ENCODE measurements around the gene RDX.
"Not testable (repeated sequence)": the region's sequence is repeated elsewhere in the genome, so short reads cannot be mapped to it uniquely, and the experiment has no call there.

The RDX gene

DNA sequence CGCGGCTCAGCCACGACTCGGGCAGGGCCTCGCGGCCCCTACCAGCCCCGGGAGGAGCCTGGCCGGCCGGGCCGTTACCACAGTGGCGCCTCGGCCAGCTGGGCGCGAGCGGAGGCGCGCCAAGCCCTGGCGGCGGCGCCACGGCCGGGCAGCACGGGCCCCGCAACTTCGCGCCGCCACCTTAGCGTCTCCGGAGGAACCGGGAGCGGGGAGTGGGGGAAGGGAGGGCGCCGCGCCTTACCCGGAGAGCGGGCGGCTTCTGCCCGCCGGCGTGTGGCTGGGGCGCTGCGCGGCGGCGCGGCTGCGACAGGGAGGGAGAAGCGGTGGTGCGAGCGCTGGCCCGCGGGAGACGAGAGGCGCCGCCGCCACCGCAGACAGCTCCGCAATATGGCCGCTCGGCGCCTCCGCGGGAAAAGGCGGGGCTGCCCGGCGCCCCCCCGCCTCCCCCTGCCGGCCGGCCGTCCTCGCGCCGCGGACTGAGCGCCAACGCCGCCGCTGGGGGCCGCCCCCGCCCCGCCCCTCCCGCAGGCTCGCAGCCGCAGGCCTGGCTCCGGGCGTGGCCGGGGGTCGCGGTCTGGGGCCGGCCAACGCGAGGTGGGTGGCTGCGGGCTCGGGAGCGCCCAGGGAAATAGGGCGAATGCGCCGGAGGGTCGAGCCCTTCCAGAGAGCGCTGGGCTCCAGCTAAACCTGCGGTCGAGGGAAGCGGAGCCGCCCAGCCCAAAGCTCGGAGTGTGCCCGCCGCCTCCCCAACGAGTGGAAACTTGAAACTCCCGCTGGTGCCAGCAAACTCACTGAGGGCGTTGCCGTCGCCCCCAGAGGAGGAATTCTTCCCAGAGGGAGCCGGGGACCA lies at the start of gene RDX:
TSS of gene RDX (minus strand) at position 389 of the 850 bp plus-strand sequence. CDS start 16,922 bp downstream, outside the sequence.
- DNase-seq (ENCODE audit: low spot score) = peak; percentile 64

GRCh38 chr11:110345743-110346142 lies 49.3 kb upstream of the RDX start:
- DNase-seq (ENCODE audit: low spot score) = no peak

GRCh38 chr11:110340436-110340835 lies 44.0 kb upstream of the RDX start:
- no peak for DNase-seq (ENCODE audit: low spot score)

GRCh38 chr11:110339456-110340250 lies 43.2 kb upstream of the RDX start:
- no peak for DNase-seq (ENCODE audit: low spot score)

DNA sequence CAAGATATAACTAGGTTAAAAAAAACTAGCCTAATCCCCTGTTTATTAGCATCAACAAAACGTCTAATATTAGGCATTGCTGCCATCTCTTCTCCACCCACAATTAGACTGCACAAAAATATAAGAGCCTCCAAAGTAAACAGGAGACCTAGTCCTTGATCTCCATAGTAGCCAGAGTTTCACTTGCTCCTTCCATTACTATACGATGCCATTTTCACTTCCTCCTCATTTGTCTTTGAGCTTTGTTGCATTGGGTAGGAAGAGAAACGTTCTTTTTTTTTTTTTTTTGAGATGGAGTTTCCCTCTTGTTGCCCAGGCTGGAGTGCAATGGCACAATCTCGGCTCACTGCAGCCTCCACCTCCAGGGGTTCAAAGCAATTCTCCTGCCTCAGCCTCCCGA lies 42.3 kb upstream of the RDX start:
- no peak for DNase-seq (ENCODE audit: low spot score)

DNA sequence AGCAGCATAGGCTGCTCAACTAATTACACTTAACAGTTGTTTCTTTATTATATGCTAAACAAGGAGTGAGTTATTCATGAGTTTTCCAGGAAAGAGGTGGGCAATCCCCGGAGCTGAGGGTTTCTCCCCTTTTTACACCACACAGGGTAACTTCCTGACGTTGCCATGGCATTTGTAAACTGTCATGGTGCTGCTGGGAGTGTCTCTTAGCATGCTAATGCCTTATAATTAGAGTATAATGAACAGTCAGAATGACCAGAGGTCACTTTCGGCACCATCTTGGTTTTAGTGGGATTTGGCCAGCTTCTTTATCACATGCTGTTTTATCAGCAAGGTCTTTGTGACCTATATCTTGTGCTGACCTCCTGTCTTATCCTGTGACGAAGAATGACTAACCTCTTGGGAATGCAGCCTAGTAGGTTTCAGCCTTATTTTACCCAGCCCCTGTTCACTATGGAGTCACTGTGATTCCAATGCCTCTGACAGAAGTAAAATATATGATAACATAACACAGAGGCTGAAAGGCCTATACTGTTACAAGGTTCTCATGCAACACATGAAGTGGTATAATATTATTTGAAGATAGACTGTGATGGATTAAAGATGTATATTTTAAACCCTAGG lies 41.3 kb upstream of the RDX start:
- no peak for DNase-seq (ENCODE audit: low spot score)

DNA sequence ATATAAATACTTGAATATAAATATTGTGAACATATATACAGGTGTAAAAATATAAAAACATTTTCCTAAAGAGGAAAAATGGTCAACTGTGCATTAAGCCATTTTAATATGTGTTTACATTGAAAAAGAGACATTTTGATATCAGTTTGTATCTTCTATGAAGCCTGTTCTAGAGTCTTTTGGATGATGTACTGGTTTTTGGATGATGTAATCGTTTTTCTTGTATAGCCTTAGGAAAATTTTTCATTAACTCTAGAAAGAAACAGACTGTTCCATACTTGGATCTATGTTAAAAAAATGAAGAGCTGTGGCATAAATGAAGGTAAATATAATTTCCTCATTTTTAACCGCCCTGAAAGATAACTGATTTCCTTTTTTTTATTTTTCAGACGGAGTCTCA lies 39.6 kb upstream of the RDX start:
- DNase-seq (ENCODE audit: low spot score) = no peak

GRCh38 chr11:110335358-110335757 lies 38.9 kb upstream of the RDX start:
- no peak for DNase-seq (ENCODE audit: low spot score)

DNA sequence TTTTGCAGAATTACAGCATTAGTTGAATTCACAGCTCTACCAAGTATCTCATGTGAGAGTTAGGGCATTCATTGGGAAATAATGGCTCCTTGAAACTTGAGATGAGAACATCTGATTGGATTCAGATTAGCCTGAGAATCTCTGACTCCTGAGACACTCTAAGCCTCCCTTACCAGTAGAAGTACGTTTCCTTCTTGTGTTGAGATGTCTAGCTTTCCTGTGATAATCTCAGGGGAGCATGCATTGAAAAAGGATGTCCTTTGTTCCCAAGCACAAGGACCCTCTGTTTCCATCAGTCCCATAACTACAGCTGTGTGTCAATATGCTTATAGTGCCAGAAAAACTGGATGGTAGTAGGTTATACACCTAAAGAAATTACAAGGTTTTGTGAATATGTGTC lies 35.2 kb upstream of the RDX start:
- peak; percentile 70 for DNase-seq (ENCODE audit: low spot score)

DNA sequence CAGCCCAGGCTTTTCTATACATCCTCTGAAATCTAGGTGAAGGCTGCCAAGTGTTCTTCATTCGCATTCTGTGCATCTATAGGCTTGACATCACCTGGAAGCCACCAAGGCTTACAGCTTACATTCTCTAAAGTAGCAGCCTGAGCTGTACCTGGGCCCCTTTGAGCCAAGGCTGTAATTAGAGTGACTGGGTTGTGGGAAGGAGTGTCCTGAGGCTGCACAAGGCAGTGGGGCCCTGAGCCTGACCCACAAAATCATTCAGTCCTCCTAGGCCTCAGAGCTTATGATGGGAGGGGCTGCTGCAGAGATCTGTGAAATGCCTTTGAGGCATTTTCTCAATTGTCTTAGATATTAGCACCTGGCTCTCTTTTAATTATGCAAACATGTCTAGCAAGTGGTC lies 33.0 kb upstream of the RDX start:
- DNase-seq (ENCODE audit: low spot score) = no peak

GRCh38 chr11:110327508-110327907 lies 31.1 kb upstream of the RDX start:
- no peak for DNase-seq (ENCODE audit: low spot score)

DNA sequence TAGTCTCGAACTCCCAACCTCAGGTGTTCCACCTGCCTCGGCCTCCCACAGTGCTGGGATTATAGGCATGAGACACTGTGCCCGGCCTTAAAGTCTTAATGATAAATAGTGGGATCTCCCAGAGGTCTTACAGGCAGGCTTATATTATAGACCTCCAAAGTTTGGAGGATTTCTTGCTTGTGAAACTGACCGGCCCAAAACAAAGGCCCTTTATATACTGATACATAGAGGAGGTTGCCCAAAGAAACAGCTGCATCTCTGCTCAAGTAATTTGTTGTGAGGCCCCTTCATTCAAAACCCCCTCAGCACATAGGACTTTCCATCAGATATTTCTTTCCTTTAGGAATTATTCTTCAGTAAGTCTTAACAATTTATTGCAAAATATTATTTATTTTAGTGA lies 27.4 kb upstream of the RDX start:
- peak; percentile 30 for DNase-seq (ENCODE audit: low spot score)

DNA sequence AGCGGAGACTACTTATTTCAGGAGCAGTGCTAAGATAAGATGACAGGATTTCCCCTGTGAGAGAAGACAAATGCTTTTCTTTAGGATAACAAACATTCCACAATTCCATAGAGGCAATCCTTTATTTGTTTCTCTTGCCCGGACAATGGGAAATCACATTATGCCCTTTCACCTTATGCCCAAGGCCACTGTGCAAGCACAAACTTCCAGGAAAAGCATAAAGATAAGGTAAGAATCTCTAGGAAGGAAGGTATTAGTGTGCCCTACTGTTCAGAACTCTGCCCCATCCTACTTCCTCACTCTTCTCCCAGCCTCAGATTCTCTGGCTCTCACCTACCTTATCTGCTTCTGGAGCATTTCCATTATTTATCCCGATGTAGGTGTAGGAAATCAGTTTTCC lies 23.1 kb upstream of the RDX start:
- no peak for DNase-seq (ENCODE audit: low spot score)

DNA sequence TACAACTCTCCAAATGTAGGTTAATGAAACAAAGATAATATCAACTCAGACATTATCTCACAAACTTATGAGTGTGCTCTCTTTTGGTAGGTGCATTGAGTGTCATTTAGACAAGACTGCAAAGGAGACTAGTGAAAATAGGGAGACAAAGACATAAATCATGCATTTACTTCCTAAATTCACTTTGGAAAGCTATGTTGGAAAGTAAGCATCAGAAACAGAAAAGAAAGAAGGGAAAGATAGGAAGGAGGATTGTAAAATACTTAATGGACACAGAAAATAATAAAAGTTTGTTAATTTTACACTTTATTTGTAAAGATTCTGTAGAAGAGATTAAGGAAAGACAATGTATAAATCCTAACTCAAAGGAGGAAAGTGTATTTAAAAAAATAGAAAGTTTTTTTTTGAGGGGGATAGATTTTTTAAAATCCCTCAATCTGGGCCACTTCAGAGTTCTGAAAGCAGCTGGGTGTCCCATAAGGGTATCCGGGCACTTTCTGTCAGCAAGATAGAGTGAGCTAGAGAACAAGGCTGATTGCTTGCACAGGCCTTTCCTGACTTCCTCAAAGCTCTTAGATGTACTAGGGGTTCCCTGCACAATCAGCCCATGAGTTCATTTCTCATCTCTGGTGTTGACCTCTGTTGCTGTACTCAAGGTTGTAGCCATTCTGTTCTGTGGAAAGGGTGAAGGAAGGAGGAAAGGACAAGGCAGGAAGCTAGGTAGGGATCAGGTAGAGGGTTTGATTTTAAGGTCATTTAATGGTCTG lies 22.4 kb upstream of the RDX start:
- DNase-seq (ENCODE audit: low spot score) = no peak

GRCh38 chr11:110317516-110317932 lies 21.1 kb upstream of the RDX start:
- DNase-seq (ENCODE audit: low spot score) = peak; percentile 83

- DNase-seq (ENCODE audit: low spot score) = no peak
These were observed 18.1 kb upstream of the RDX start for GRCh38 chr11:110314366-110315095.

DNA sequence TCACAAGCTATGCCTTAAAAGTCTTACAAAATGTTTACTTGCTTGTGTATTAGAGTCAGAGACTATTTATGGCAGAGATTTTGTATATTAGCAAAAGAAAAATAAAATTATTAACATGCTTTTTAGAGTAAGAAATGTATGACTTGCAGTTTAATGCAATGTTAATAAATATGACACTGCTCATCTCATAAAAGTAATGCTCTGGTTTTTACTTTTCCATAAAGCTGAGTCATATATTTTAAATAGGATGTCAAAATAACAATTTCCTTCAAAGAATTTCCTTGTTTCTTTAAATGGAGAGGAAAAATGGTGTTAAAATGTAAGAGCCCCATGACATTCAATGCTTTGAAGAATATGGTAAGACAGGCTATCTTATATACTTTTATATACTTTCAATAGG lies 16.3 kb upstream of the RDX start:
- DNase-seq (ENCODE audit: low spot score) = no peak

DNA sequence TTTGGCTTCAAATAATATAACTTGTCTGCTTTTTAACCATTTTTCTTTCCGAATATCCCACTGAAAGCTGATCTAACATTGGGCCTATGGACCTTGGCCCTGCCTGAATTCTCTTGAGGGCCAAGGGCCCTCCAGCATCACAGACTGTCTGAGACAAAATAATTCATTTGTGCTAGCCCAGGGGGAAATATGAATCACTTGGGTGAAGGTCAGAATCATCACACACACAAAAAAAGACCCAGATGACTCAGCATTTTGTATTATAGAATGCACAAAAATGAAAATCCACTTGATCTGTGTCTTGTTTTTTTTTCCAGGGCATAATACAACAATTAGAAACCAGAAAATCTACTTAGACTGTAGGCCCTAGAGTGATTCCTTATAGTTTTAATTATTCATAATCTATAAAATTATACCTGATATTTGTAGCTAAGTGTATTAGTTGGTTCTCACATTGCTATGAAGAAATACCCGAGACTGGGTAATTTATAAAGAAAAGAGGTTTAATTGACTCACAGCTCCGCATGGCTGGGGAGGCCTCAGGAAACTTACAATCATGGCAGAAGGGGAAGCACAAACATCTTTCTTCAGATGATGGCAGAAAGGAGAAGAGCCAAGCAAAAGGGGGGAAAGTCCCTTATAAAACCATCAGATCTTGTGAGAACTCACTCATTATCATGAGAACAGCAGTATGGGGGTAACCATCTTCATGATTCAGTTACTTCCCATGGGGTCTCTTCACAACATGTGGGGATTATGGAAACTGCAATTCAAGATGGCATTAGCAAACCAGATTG lies 15.6 kb upstream of the RDX start:
- peak; percentile 61 for DNase-seq (ENCODE audit: low spot score)

- DNase-seq (ENCODE audit: low spot score) = no peak
These were observed 11.7 kb upstream of the RDX start for GRCh38 chr11:110308071-110308470.

DNA sequence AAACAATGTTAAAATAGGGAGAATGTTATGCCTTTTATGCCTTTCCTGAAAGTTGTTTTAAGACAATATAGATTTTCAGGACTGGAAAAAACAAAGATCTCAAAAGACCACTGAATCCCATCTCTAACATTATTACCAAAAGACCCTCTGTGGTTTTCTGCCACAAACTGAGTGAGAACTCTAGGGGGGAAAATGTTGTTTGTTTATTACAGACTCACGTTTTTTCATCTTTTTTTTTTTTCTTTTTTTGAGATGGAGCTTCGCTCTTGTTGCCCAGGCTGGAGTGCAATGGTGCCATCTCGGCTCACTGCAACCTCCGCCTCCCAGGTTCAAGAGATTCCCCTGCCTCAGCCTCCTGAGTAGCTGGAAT lies 9.6 kb upstream of the RDX start:
- not testable (repeated sequence) for DNase-seq (ENCODE audit: low spot score)
